ENCODE measurements around the gene POU2AF1. TPM values are rescaled to one million over a fixed set of nuclear protein-coding genes. Genes with fewer than 3 reads are reported as not detected.

Gene POU2AF1
- total and polyA plus RNA-seq, 2 of the 13 experiments (the other 11 are each of a cell fraction or from before 2014, with no cell fraction given): 1.9 to 3.6 TPM

DNA sequence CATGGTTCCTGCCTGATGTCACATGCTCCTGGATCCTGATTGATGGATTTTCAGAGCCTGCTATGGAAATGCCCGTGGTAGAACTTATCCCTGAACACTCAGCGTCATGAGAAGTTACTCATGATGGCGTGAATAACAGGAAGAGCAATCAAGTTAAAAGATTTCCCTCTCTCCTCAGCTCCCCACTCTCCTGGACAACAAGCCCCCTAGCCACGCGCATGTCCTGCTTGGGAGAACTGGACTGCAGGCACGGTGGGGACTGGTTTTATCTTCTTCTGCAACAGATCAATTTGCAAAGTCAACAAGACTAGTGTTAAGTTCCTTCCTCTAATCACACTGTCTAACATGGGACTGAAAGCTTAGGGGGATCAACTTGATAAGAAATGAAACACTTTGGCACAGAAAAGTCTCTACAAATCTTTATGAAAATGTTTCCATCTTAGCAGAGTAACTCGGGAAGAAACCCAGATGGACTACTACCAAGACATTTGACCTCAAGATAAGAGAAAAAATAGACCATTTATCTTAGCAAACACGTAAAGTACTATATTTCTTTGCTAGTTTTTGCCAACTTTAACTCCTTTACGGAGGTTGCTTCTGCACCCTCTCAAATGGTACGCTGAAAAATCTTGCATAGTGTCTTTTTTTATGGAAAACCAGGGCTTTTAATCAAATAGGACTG lies 27.6 kb downstream of the POU2AF1 start (continued):
- TF ChIP-seq, protein P1, sequence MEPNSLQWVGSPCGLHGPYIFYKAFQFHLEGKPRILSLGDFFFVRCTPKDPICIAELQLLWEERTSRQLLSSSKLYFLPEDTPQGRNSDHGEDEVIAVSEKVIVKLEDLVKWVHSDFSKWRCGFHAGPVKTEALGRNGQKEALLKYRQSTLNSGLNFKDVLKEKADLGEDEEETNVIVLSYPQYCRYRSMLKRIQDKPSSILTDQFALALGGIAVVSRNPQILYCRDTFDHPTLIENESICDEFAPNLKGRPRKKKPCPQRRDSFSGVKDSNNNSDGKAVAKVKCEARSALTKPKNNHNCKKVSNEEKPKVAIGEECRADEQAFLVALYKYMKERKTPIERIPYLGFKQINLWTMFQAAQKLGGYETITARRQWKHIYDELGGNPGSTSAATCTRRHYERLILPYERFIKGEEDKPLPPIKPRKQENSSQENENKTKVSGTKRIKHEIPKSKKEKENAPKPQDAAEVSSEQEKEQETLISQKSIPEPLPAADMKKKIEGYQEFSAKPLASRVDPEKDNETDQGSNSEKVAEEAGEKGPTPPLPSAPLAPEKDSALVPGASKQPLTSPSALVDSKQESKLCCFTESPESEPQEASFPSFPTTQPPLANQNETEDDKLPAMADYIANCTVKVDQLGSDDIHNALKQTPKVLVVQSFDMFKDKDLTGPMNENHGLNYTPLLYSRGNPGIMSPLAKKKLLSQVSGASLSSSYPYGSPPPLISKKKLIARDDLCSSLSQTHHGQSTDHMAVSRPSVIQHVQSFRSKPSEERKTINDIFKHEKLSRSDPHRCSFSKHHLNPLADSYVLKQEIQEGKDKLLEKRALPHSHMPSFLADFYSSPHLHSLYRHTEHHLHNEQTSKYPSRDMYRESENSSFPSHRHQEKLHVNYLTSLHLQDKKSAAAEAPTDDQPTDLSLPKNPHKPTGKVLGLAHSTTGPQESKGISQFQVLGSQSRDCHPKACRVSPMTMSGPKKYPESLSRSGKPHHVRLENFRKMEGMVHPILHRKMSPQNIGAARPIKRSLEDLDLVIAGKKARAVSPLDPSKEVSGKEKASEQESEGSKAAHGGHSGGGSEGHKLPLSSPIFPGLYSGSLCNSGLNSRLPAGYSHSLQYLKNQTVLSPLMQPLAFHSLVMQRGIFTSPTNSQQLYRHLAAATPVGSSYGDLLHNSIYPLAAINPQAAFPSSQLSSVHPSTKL (CRISPR knock-in tag; IDR thresholded peaks at IDR 0.05): peak; percentile 45; the same call in 1 of the 2 replicates
- TF ChIP-seq POLR2G (IDR thresholded peaks at IDR 0.05; ENCODE audit: low read depth, low read length) (no peak), ZFP37 (CRISPR knock-in tag; IDR thresholded peaks at IDR 0.05; ENCODE audit: borderline replicate concordance) (no peak)

DNA sequence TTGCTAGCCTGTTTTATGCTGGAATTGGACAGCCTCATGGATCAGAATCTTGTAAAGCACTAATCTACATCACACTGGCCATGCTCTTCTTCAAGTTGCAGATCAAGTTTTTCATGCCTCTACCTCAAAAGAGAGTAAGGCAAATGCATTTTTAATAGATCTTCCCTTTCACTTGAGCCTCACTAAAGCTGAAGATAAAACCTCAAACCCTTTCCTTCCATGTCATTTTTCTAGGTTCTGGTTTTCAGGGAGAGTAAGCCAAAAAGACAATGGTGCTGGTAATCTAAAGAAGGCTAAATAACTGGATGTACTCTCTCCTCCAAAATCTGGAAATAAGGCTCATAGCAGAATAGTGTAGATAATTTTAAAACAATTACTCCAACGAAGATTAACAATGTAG lies 28.3 kb downstream of the POU2AF1 start:
- DNase-seq (ENCODE audit: low spot score) (no peak), FAIRE-seq (no peak), ATAC-seq (no peak)
- intact Hi-C loops (cut with micrococcal nuclease; ENCODE audit: unreplicated experiment) (loop anchor here (1.0 kb wide), 1 partner anchor 9 kb away; no protein-coding TSS in a partner anchor), in situ Hi-C loops (cut with HindIII; ENCODE audit: extremely low pct_ligation_motif_present, low pct_unique_long_range_greater_than_20kb) (no loop called here)
- Histone ChIP-seq H3K27me3 (ENCODE audit: control insufficient read depth in 1 of 2, insufficient read depth in 2 of 2, low read length in 2 of 2) (no peaks in the 10 kb centered on the region), H4K20me1 (ENCODE audit: insufficient read depth, low read length) (no peaks in the 10 kb centered on the region), H3K4me1 (ENCODE audit: insufficient read depth, low read length) (peaks cover 54% of the 10 kb centered on the region), H3K36me3 (replicated peaks in 1 of 2; ENCODE audit: control insufficient read depth in 1 of 2, insufficient read depth in 2 of 2, low read length in 2 of 2) (no peaks in the 10 kb centered on the region), H2AFZ (ENCODE audit: low read length) (no peak overlapping the region), H3K4me3 (replicated peaks in 1 of 3; ENCODE audit: insufficient read depth in 1 of 3, low read depth in 2 of 3, low read length in 3 of 3) (no peak overlapping the region), H3K4me2 (ENCODE audit: low read depth, low read length) (no peak overlapping the region), H3K9ac (ENCODE audit: insufficient read depth, low read depth, low read length) (no peak overlapping the region), H3K27ac (ENCODE audit: extremely low read length, insufficient read depth, low read length) (no peak overlapping the region), H3K9me3 (ENCODE audit: low read length) (no peaks in the 10 kb centered on the region), H3K79me2 (ENCODE audit: insufficient read depth, low read length) (no peaks in the 10 kb centered on the region)
- ChIA-PET CTCF (ENCODE audit: low intra/inter-chr PET ratio, low total read pairs) (no interaction called here), POLR2A (interaction anchor here (1.1 to 3.0 kb wide), 2 partner anchors 9 to 14 kb away, joined by 3 to 15 read pairs; no protein-coding TSS in a partner anchor)
- 81% methylated on average over 1 of the region's 1 CpG for WGBS (ENCODE audit: low lambda C conversion rate)
- BruUV-seq (replicated peaks): no TSS peak
- TF ChIP-seq GTF3A (CRISPR knock-in tag; conservative IDR thresholded peaks at IDR 0.05): no peak
- TF ChIP-seq, protein P2, sequence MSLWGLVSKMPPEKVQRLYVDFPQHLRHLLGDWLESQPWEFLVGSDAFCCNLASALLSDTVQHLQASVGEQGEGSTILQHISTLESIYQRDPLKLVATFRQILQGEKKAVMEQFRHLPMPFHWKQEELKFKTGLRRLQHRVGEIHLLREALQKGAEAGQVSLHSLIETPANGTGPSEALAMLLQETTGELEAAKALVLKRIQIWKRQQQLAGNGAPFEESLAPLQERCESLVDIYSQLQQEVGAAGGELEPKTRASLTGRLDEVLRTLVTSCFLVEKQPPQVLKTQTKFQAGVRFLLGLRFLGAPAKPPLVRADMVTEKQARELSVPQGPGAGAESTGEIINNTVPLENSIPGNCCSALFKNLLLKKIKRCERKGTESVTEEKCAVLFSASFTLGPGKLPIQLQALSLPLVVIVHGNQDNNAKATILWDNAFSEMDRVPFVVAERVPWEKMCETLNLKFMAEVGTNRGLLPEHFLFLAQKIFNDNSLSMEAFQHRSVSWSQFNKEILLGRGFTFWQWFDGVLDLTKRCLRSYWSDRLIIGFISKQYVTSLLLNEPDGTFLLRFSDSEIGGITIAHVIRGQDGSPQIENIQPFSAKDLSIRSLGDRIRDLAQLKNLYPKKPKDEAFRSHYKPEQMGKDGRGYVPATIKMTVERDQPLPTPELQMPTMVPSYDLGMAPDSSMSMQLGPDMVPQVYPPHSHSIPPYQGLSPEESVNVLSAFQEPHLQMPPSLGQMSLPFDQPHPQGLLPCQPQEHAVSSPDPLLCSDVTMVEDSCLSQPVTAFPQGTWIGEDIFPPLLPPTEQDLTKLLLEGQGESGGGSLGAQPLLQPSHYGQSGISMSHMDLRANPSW (CRISPR knock-in tag; IDR thresholded peaks at IDR 0.05; ENCODE audit: borderline replicate concordance): no peak
- TF ChIP-seq PAF1 (CRISPR knock-in tag; IDR thresholded peaks at IDR 0.05): no peak
- TF ChIP-seq, protein P3, sequence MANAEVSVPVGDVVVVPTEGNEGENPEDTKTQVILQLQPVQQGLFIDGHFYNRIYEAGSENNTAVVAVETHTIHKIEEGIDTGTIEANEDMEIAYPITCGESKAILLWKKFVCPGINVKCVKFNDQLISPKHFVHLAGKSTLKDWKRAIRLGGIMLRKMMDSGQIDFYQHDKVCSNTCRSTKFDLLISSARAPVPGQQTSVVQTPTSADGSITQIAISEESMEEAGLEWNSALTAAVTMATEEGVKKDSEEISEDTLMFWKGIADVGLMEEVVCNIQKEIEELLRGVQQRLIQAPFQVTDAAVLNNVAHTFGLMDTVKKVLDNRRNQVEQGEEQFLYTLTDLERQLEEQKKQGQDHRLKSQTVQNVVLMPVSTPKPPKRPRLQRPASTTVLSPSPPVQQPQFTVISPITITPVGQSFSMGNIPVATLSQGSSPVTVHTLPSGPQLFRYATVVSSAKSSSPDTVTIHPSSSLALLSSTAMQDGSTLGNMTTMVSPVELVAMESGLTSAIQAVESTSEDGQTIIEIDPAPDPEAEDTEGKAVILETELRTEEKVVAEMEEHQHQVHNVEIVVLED (CRISPR knock-in tag; IDR thresholded peaks at IDR 0.05; ENCODE audit: borderline replicate concordance): no peak
- TF ChIP-seq ZNF652 (CRISPR knock-in tag; IDR thresholded peaks at IDR 0.05; ENCODE audit: borderline replicate concordance, low read depth): no peak
- TF ChIP-seq, protein P4, sequence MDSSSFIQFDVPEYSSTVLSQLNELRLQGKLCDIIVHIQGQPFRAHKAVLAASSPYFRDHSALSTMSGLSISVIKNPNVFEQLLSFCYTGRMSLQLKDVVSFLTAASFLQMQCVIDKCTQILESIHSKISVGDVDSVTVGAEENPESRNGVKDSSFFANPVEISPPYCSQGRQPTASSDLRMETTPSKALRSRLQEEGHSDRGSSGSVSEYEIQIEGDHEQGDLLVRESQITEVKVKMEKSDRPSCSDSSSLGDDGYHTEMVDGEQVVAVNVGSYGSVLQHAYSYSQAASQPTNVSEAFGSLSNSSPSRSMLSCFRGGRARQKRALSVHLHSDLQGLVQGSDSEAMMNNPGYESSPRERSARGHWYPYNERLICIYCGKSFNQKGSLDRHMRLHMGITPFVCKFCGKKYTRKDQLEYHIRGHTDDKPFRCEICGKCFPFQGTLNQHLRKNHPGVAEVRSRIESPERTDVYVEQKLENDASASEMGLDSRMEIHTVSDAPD (CRISPR knock-in tag; IDR thresholded peaks at IDR 0.05): no peak
